Gastroesophageal sphincter (tissue), 4 donors: ENCODE measurements around the gene FGFR3. TPM values are rescaled to one million over a fixed set of nuclear protein-coding genes. Genes with fewer than 3 reads are reported as not detected.

Experiments used
- ATAC-seq: fragments of 150-250 bp; one replicate; pipeline ENCODE4 v1.9.1; 2016; ENCODE audit warnings: mild to moderate bottlenecking, moderate library complexity
- H3K27ac ChIP-seq, 4 donors: fragments of 200-600 bp; sonication (generic) in 3 of 4; 1 replicate in 3 of 4; 2 replicates in 1 of 4; pipeline ENCODE4 v1.5.1; 2016 to 2019
- H3K27me3 ChIP-seq: fragments of 200-600 bp; sonication (generic); one replicate; pipeline ENCODE4 v1.5.1; 2019
- H3K36me3 ChIP-seq, 2 donors: fragments of 200-600 bp; sonication (generic); one replicate each; pipeline ENCODE4 v1.5.1; 2019; ENCODE audit warnings: control low read depth in 1 of 2
- H3K4me1 ChIP-seq, 3 donors: fragments of 200-600 bp; sonication (generic); 1 replicate in 2 of 3; 2 replicates in 1 of 3; pipeline ENCODE4 v1.5.1; 2016 to 2019; ENCODE audit warnings: control low read depth in 2 of 3
- H3K4me3 ChIP-seq, 2 donors: fragments of 200-600 bp; sonication (generic); one replicate each; pipeline ENCODE4 v1.5.1; 2019; ENCODE audit warnings: mild to moderate bottlenecking in 1 of 2, moderate library complexity in 1 of 2
- H3K9me3 ChIP-seq, 3 donors: fragments of 200-600 bp; sonication (generic); one replicate each; pipeline ENCODE4 v1.5.1; 2017 to 2019; ENCODE audit warnings: control low read depth in 2 of 3
- CTCF ChIP-seq, 4 experiments: fragments of 200-600 bp in 2 of 4; fragments of 450-650 bp in 2 of 4; sonication (generic) in 1 of 4; IDR thresholded peaks; one replicate each; pipeline ENCODE4 v1.5.1; 2017 to 2019; ENCODE audit warnings: antibody characterized with exemption in 4 of 4, mild to moderate bottlenecking in 2 of 4, moderate library complexity in 2 of 4
- EP300 ChIP-seq: sonication (generic); formaldehyde crosslinking; IDR thresholded peaks from one replicate; pipeline ENCODE4 v1.6.1; 2017; ENCODE audit warnings: antibody characterized with exemption, mild to moderate bottlenecking
- POLR2A ChIP-seq, 2 donors: fragments of 450-650 bp; IDR thresholded peaks; one replicate each; pipeline ENCODE4 v1.6.1; 2017; ENCODE audit warnings: antibody characterized with exemption in 2 of 2, mild to moderate bottlenecking in 2 of 2, moderate library complexity in 1 of 2
- POLR2AphosphoS5 ChIP-seq: sonication (generic); formaldehyde crosslinking; IDR thresholded peaks from one replicate; pipeline ENCODE4 v1.6.1; 2017; ENCODE audit warnings: antibody characterized with exemption
- WGBS, 2 donors: methylation state at CpG; one replicate each; pipeline ENCODE4 v1.1.5; 2018; ENCODE audit warnings: low coverage in 1 of 2; 5-methylcytosine and 5-hydroxymethylcytosine counted together
- total RNA-seq, 4 donors: library from RNA; depleted of rRNA; stranded (reverse); fragments of >200 nt; gene quantifications; one replicate each; pipeline ENCODE4 v1.1.0, GENCODE V29; 2016

The FGFR3 gene
- total RNA-seq, 4 donors from 2014 or later: 1.4 to 17.7 (median 1.8) TPM

GRCh38 chr4:1767770-1768366, 25.2 kb upstream of the FGFR3 start:
- H3K27ac ChIP-seq: no peak overlapping the region
- H3K9me3 ChIP-seq: no peaks in the 10 kb centered on the region
- peaks cover 0 to 35% (median 13%) of the 10 kb centered on the region in 3 donors for H3K4me1 ChIP-seq
- no peaks in the 10 kb centered on the region for H3K36me3 ChIP-seq
- 72% methylated on average over 7 of the region's 32 CpGs; no CpG with 5 or more reads in 1 of the 2 donors for WGBS, 2 donors
- TF ChIP-seq EP300: no peak
- TF ChIP-seq POLR2AphosphoS5: no peak
- TF ChIP-seq CTCF (IDR thresholded peaks at IDR 0.05): no peak
- no peak for TF ChIP-seq POLR2A (IDR thresholded peaks at IDR 0.05)
- peak overlapping the region in 1 of 2 donors; percentile 52 for H3K4me3 ChIP-seq
- H3K27me3 ChIP-seq: peaks cover 76% of the 10 kb centered on the region
- ATAC-seq: no peak

GRCh38 chr4:1768367-1769034, 24.6 kb upstream of the FGFR3 start:
- ATAC-seq: no peak
- H3K27me3 ChIP-seq: peaks cover 78% of the 10 kb centered on the region

GRCh38 chr4:1769692-1770091, 23.4 kb upstream of the FGFR3 start:
- no peak for TF ChIP-seq CTCF (IDR thresholded peaks at IDR 0.05)
- TF ChIP-seq POLR2AphosphoS5: no peak
- no peak for TF ChIP-seq POLR2A (IDR thresholded peaks at IDR 0.05)
- no peak for TF ChIP-seq EP300
- Histone ChIP-seq H3K27ac (no peak overlapping the region), H3K4me3 (no peak overlapping the region), H3K36me3 (no peaks in the 10 kb centered on the region), H3K27me3 (peaks cover 73% of the 10 kb centered on the region), H3K4me1 (peaks cover 0 to 19% (median 4%) of the 10 kb centered on the region in 3 donors), H3K9me3 (no peaks in the 10 kb centered on the region)
- no CpG with 5 or more reads among the region's 6 CpGs for WGBS, 2 donors
- no peak for ATAC-seq

More at GRCh38 chr4:1768367-1769034, 24.6 kb upstream of the FGFR3 start:
- no peaks in the 10 kb centered on the region for H3K9me3 ChIP-seq
- no peaks in the 10 kb centered on the region for H3K36me3 ChIP-seq
- H3K27ac ChIP-seq: no peak overlapping the region
- H3K4me1 ChIP-seq: peaks cover 0 to 29% (median 9%) of the 10 kb centered on the region in 3 donors
- no peak overlapping the region for H3K4me3 ChIP-seq
- no peak for TF ChIP-seq EP300
- no peak for TF ChIP-seq POLR2A (IDR thresholded peaks at IDR 0.05)
- WGBS, 2 donors: 87% methylated on average over 3 of the region's 23 CpGs; no CpG with 5 or more reads in 1 of the 2 donors

GRCh38 chr4:1770245-1770644, 22.8 kb upstream of the FGFR3 start:
- TF ChIP-seq EP300: no peak
- no peak for TF ChIP-seq CTCF (IDR thresholded peaks at IDR 0.05)
- no peak for TF ChIP-seq POLR2AphosphoS5
- no peak for TF ChIP-seq POLR2A (IDR thresholded peaks at IDR 0.05)
- H3K27me3 ChIP-seq: peaks cover 70% of the 10 kb centered on the region
- no peak overlapping the region for H3K4me3 ChIP-seq
- H3K9me3 ChIP-seq: no peaks in the 10 kb centered on the region
- H3K4me1 ChIP-seq: peaks cover 0 to 19% (median 4%) of the 10 kb centered on the region in 3 donors
- no peak for ATAC-seq
- H3K36me3 ChIP-seq: no peaks in the 10 kb centered on the region
- WGBS, 2 donors: 43% methylated on average over 7 of the region's 33 CpGs; no CpG with 5 or more reads in 1 of the 2 donors
- no peak overlapping the region for H3K27ac ChIP-seq

- no peak for TF ChIP-seq CTCF (IDR thresholded peaks at IDR 0.05)
- TF ChIP-seq EP300: no peak
- TF ChIP-seq POLR2AphosphoS5: no peak
- Histone ChIP-seq H3K9me3 (no peaks in the 10 kb centered on the region), H3K27me3 (peaks cover 70% of the 10 kb centered on the region), H3K27ac (no peak overlapping the region), H3K4me1 (peaks cover 0 to 19% (median 4%) of the 10 kb centered on the region in 3 donors), H3K36me3 (no peaks in the 10 kb centered on the region), H3K4me3 (no peak overlapping the region)
- WGBS, 2 donors: no CpG with 5 or more reads among the region's 11 CpGs
- no peak for ATAC-seq
These were observed 22.3 kb upstream of the FGFR3 start for GRCh38 chr4:1770791-1771231.
